Stimulated activated naive B cell treated with anti-CD40 and anti-IgM and Interleukin-4, amounts not matched to agents 10 μg/mL and 1 μg/mL and 100 μg/mL, for 72 hours (primary cell): ENCODE results near the gene ABLIM2.

ENCODE experiments used
- ATAC-seq, 2 donors: fragments of 150-1000 bp; cut with Tn5 transposase; replicated peaks; 2 replicates each; pipeline ENCODE4 v1.10.0; 2021; ENCODE audit warnings: moderate library complexity in 1 of 2
- DNase-seq: peaks from one replicate; pipeline ENCODE4 v3.0.0; 2021
- H3K27ac Mint-ChIP-seq: one replicate; pipeline ENCODE4 v1.8.0; 2022; ENCODE audit warnings: mild to moderate bottlenecking, mixed read lengths
- H3K27me3 Mint-ChIP-seq, 2 donors: one replicate each; pipeline ENCODE4 v1.8.0; 2022; ENCODE audit warnings: mixed read lengths in 2 of 2
- H3K36me3 Mint-ChIP-seq, 2 donors: one replicate each; pipeline ENCODE4 v1.8.0; 2022; ENCODE audit warnings: mixed read lengths in 2 of 2, mild to moderate bottlenecking in 1 of 2
- H3K4me1 Mint-ChIP-seq, 2 donors: one replicate each; pipeline ENCODE4 v1.8.0; 2022; ENCODE audit warnings: mixed read lengths in 2 of 2, mild to moderate bottlenecking in 1 of 2
- H3K4me3 Mint-ChIP-seq, 2 donors: one replicate each; pipeline ENCODE4 v1.8.0; 2022; ENCODE audit warnings: mild to moderate bottlenecking in 2 of 2, mixed read lengths in 2 of 2, moderate library complexity in 1 of 2
- H3K9me3 Mint-ChIP-seq, 2 donors: one replicate each; pipeline ENCODE4 v1.8.0; 2022; ENCODE audit warnings: mixed read lengths in 2 of 2, mild to moderate bottlenecking in 1 of 2

The ABLIM2 gene

GRCh38 chr4:8158710-8159536 lies at the start of gene ABLIM2:
Gene ABLIM2 (minus strand): TSS chr4:8158813. CDS start chr4:8158689, 124 bp downstream.
- Mint-ChIP-seq H3K4me3 (peak within 1 kb of the TSS; percentile 97 to 99), H3K9me3 (no peaks in the 10 kb centered on the region), H3K27ac (peak within 1 kb of the TSS; percentile 98), H3K4me1 (peaks cover 41 to 68% of the 10 kb centered on the region in 2 donors), H3K36me3 (peaks cover 7 to 19% of the 10 kb centered on the region in 2 donors), H3K27me3 (peaks cover 5 to 12% of the 10 kb centered on the region in 2 donors)
- ATAC-seq (peak; percentile 87 to 88), DNase-seq (peak; percentile 99)

GRCh38 chr4:8207314-8207713 lies 48.7 kb upstream of the ABLIM2 start:
- no peaks in the 10 kb centered on the region for H3K27me3 Mint-ChIP-seq
- peaks cover 39 to 64% of the 10 kb centered on the region in 2 donors for H3K4me1 Mint-ChIP-seq
- DNase-seq, result no peak

GRCh38 chr4:8205749-8206611 lies 47.4 kb upstream of the ABLIM2 start:
- Mint-ChIP-seq H3K27ac (peak overlapping the region; percentile 75), H3K36me3 (peaks cover 39 to 58% of the 10 kb centered on the region in 2 donors), H3K9me3 (no peaks in the 10 kb centered on the region), H3K27me3 (no peaks in the 10 kb centered on the region), H3K4me3 (peak overlapping the region; percentile 41 to 47), H3K4me1 (peaks cover 47 to 77% of the 10 kb centered on the region in 2 donors)
- DNase-seq (no peak), ATAC-seq (peak; percentile 25 to 48)

More at GRCh38 chr4:8207314-8207713, 48.7 kb upstream of the ABLIM2 start:
- Mint-ChIP-seq H3K4me3 (no peak overlapping the region), H3K36me3 (peaks cover 37 to 52% of the 10 kb centered on the region in 2 donors), H3K9me3 (no peaks in the 10 kb centered on the region), H3K27ac (no peak overlapping the region)
- no peak for ATAC-seq

GRCh38 chr4:8205241-8205707 lies 46.7 kb upstream of the ABLIM2 start:
- ATAC-seq, result no peak
- no peak overlapping the region for H3K27ac Mint-ChIP-seq
- no peaks in the 10 kb centered on the region for H3K27me3 Mint-ChIP-seq
- no peaks in the 10 kb centered on the region for H3K9me3 Mint-ChIP-seq
- peaks cover 49 to 84% of the 10 kb centered on the region in 2 donors for H3K4me1 Mint-ChIP-seq
- peaks cover 43 to 64% of the 10 kb centered on the region in 2 donors for H3K36me3 Mint-ChIP-seq
- H3K4me3 Mint-ChIP-seq, result peak overlapping the region; percentile 41 to 44
- DNase-seq, result no peak

- ATAC-seq, result no peak
- peaks cover 52 to 86% of the 10 kb centered on the region in 2 donors for H3K4me1 Mint-ChIP-seq
- peak overlapping the region; percentile 25 to 37 for H3K4me3 Mint-ChIP-seq
- no peak for DNase-seq
- H3K27ac Mint-ChIP-seq, result peak overlapping the region; percentile 69
- H3K36me3 Mint-ChIP-seq, result peaks cover 45 to 62% of the 10 kb centered on the region in 2 donors
- no peaks in the 10 kb centered on the region for H3K27me3 Mint-ChIP-seq
- no peaks in the 10 kb centered on the region for H3K9me3 Mint-ChIP-seq
Observed at GRCh38 chr4:8204576-8205227, 46.1 kb upstream of the ABLIM2 start.

- peaks cover 42 to 56% of the 10 kb centered on the region in 2 donors for H3K36me3 Mint-ChIP-seq
- H3K4me1 Mint-ChIP-seq, result peaks cover 56 to 88% of the 10 kb centered on the region in 2 donors
Observed at GRCh38 chr4:8203817-8204216, 45.2 kb upstream of the ABLIM2 start.

GRCh38 chr4:8203052-8203401 lies 44.4 kb upstream of the ABLIM2 start:
- Mint-ChIP-seq H3K27me3 (no peaks in the 10 kb centered on the region), H3K4me3 (peak overlapping the region; percentile 84 to 93), H3K36me3 (peaks cover 42 to 53% of the 10 kb centered on the region in 2 donors), H3K27ac (peak overlapping the region; percentile 69), H3K9me3 (no peaks in the 10 kb centered on the region), H3K4me1 (peaks cover 64 to 93% of the 10 kb centered on the region in 2 donors)
- no peak for DNase-seq
- no peak for ATAC-seq

More at GRCh38 chr4:8203817-8204216, 45.2 kb upstream of the ABLIM2 start:
- peak overlapping the region; percentile 21 to 52 for H3K4me3 Mint-ChIP-seq
- DNase-seq (no peak), ATAC-seq (no peak)
- no peak overlapping the region for H3K27ac Mint-ChIP-seq
- no peaks in the 10 kb centered on the region for H3K27me3 Mint-ChIP-seq
- H3K9me3 Mint-ChIP-seq, result no peaks in the 10 kb centered on the region

GRCh38 chr4:8202108-8203051 lies 43.8 kb upstream of the ABLIM2 start:
- H3K4me1 Mint-ChIP-seq, result peaks cover 64 to 95% of the 10 kb centered on the region in 2 donors
- no peaks in the 10 kb centered on the region for H3K27me3 Mint-ChIP-seq
- H3K27ac Mint-ChIP-seq, result peak overlapping the region; percentile 95
- no peaks in the 10 kb centered on the region for H3K9me3 Mint-ChIP-seq
- H3K36me3 Mint-ChIP-seq, result peaks cover 37 to 49% of the 10 kb centered on the region in 2 donors
- peak overlapping the region; percentile 84 to 93 for H3K4me3 Mint-ChIP-seq
- DNase-seq, result no peak
- no peak for ATAC-seq

GRCh38 chr4:8201321-8201781 lies 42.7 kb upstream of the ABLIM2 start:
- Mint-ChIP-seq H3K4me1 (peaks cover 65 to 96% of the 10 kb centered on the region in 2 donors), H3K9me3 (no peaks in the 10 kb centered on the region), H3K27me3 (no peaks in the 10 kb centered on the region), H3K36me3 (peaks cover 34 to 38% of the 10 kb centered on the region in 2 donors), H3K27ac (peak overlapping the region; percentile 95), H3K4me3 (peak overlapping the region; percentile 84 to 93)
- ATAC-seq, result peak; percentile 58 to 67
- DNase-seq, result peak; percentile 82

- no peaks in the 10 kb centered on the region for H3K9me3 Mint-ChIP-seq
- peaks cover 61 to 93% of the 10 kb centered on the region in 2 donors for H3K4me1 Mint-ChIP-seq
- ATAC-seq (peak; percentile 12 to 17), DNase-seq (peak; percentile 49)
- H3K36me3 Mint-ChIP-seq, result peaks cover 28 to 30% of the 10 kb centered on the region in 2 donors
- H3K27me3 Mint-ChIP-seq, result no peaks in the 10 kb centered on the region
- peak overlapping the region; percentile 95 for H3K27ac Mint-ChIP-seq
- H3K4me3 Mint-ChIP-seq, result peak overlapping the region; percentile 84 to 93
Observed at GRCh38 chr4:8200302-8200975, 41.8 kb upstream of the ABLIM2 start.

GRCh38 chr4:8199594-8200301 lies 41.1 kb upstream of the ABLIM2 start:
- DNase-seq (no peak), ATAC-seq (peak; percentile 5 to 13)
- Mint-ChIP-seq H3K27me3 (no peaks in the 10 kb centered on the region), H3K36me3 (peaks cover 28% of the 10 kb centered on the region in 2 donors), H3K27ac (peak overlapping the region; percentile 95), H3K4me3 (peak overlapping the region; percentile 84 to 93), H3K4me1 (peaks cover 58 to 86% of the 10 kb centered on the region in 2 donors), H3K9me3 (no peaks in the 10 kb centered on the region)
